ENCODE measurements around the gene NIBAN1.
"Not testable (repeated sequence)": the region's sequence is repeated elsewhere in the genome, so short reads cannot be mapped to it uniquely, and the experiment has no call there.

DNA sequence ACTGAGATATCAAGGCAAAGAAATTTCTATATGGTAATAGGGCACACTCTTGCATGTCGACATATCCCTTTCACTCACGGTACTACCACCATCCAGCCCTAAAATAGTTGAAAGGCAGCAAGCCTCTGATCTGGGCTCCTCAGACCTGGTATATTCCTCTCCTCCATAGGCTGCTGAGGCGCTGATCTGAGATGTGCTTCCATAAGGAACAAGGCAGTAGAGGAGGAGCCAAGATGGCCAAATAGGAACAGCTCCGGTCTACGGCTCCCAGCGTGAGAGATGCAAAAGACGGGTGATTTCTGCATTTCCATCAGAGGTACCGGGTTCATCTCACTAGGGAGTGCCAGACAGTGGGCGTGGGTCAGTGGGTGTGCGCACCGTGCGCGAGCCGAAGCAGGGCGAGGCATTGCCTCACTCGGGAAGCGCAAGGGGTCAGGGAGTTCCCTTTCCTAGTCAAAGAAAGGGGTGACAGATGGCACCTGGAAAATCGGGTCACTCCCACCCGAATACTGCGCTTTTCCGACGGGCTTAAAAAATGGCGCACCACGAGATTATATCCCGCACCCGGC is 27.1 kb upstream of the NIBAN1 start:
- TF ChIP-seq, protein P1, sequence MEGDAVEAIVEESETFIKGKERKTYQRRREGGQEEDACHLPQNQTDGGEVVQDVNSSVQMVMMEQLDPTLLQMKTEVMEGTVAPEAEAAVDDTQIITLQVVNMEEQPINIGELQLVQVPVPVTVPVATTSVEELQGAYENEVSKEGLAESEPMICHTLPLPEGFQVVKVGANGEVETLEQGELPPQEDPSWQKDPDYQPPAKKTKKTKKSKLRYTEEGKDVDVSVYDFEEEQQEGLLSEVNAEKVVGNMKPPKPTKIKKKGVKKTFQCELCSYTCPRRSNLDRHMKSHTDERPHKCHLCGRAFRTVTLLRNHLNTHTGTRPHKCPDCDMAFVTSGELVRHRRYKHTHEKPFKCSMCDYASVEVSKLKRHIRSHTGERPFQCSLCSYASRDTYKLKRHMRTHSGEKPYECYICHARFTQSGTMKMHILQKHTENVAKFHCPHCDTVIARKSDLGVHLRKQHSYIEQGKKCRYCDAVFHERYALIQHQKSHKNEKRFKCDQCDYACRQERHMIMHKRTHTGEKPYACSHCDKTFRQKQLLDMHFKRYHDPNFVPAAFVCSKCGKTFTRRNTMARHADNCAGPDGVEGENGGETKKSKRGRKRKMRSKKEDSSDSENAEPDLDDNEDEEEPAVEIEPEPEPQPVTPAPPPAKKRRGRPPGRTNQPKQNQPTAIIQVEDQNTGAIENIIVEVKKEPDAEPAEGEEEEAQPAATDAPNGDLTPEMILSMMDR (IDR thresholded peaks at IDR 0.05; ENCODE audit: poor library complexity) = not testable (repeated sequence)
- not testable (repeated sequence) for TF ChIP-seq EZH2phosphoT487 (IDR thresholded peaks at IDR 0.05; ENCODE audit: low read depth, severe bottlenecking, unreplicated experiment); EZH2 (IDR thresholded peaks at IDR 0.05; ENCODE audit: borderline replicate concordance)
